Occipital lobe (tissue), 2 donors: ENCODE results near the gene PRKCD. TPM values are rescaled to one million over a fixed set of nuclear protein-coding genes. Genes with fewer than 3 reads are reported as not detected.

Source experiments
- DNase-seq: peaks from one replicate; lab custom pipeline; 2025; lab: John Stamatoyannopoulos, UW
- total RNA-seq: library from RNA; depleted of rRNA; stranded (reverse); fragments of >200 nt; gene quantifications from one replicate; pipeline ENCODE4 v1.2.3, GENCODE V29; 2014

Gene PRKCD
- total RNA-seq, 1 donor from 2014 or later, result 0.94 TPM

- DNase-seq, result no peak
These were observed 52.3 kb downstream of the PRKCD start for GRCh38 chr3:53213276-53213675.

- no peak for DNase-seq
These were observed 54.8 kb downstream of the PRKCD start for GRCh38 chr3:53215816-53216215.

- DNase-seq, result no peak
These were observed 55.7 kb downstream of the PRKCD start for GRCh38 chr3:53216723-53217122.

GRCh38 chr3:53217175-53217574 is 56.2 kb downstream of the PRKCD start:
- DNase-seq, result no peak

- no peak for DNase-seq
These were observed 57.1 kb downstream of the PRKCD start for GRCh38 chr3:53218131-53218530.

- DNase-seq, result peak; percentile 61
These were observed 59.0 kb downstream of the PRKCD start for GRCh38 chr3:53219895-53220483.

GRCh38 chr3:53221345-53221744 is 60.3 kb downstream of the PRKCD start:
- DNase-seq, result no peak

- DNase-seq, result no peak
These were observed 60.8 kb downstream of the PRKCD start for GRCh38 chr3:53221827-53222182.

GRCh38 chr3:53222183-53222901 is 61.3 kb downstream of the PRKCD start:
- no peak for DNase-seq

GRCh38 chr3:53223025-53223424 is 62.0 kb downstream of the PRKCD start:
- DNase-seq, result no peak

- no peak for DNase-seq
These were observed 62.5 kb downstream of the PRKCD start for GRCh38 chr3:53223541-53223966.

- no peak for DNase-seq
These were observed 63.0 kb downstream of the PRKCD start for GRCh38 chr3:53224026-53224425.

- DNase-seq, result no peak
These were observed 63.5 kb downstream of the PRKCD start for GRCh38 chr3:53224536-53224935.

- no peak for DNase-seq
These were observed 64.2 kb downstream of the PRKCD start for GRCh38 chr3:53225181-53225580.

- no peak for DNase-seq
These were observed 64.6 kb downstream of the PRKCD start for GRCh38 chr3:53225651-53226050.

- DNase-seq, result no peak
These were observed 65.3 kb downstream of the PRKCD start for GRCh38 chr3:53226142-53226840.

- no peak for DNase-seq
These were observed 65.9 kb downstream of the PRKCD start for GRCh38 chr3:53226841-53227407.

GRCh38 chr3:53227993-53228885 is 67.2 kb downstream of the PRKCD start:
- DNase-seq, result no peak

GRCh38 chr3:53229171-53229570 is 68.2 kb downstream of the PRKCD start:
- DNase-seq, result no peak

- no peak for DNase-seq
These were observed 68.6 kb downstream of the PRKCD start for GRCh38 chr3:53229606-53230005.

- DNase-seq, result no peak
These were observed 69.1 kb downstream of the PRKCD start for GRCh38 chr3:53230041-53230621.
